K562 (cell line): ENCODE measurements around the gene ABCA13. TPM values are rescaled to one million over a fixed set of nuclear protein-coding genes. Genes with fewer than 3 reads are reported as not detected.

Source experiments
- ATAC-seq: fragments of 200-7000 bp; cut with Tn5 transposase; 3 replicates; pipeline ENCODE4 v1.9.1; 2020; ENCODE audit warnings: moderate library complexity
- BruUV-seq: library from RNA; stranded (reverse); fragments of 400-500 nt; replicated peaks from 2 replicates; lab custom pipeline; 2021; lab: Mats Ljungman, UMichigan
- CTCF ChIA-PET: fragments of 300-600 bp; formaldehyde crosslinking; extraction: SDS; loops from one replicate; lab custom pipeline; 2021; ENCODE audit warnings: low intra/inter-chr PET ratio; lab: Yijun Ruan, JAX
- POLR2A ChIA-PET: fragments of 300-600, 350-650 bp; sonication (Branson Sonifier 250); formaldehyde crosslinking; extraction: SDS; loops from one replicate; lab custom pipeline; 2021; ENCODE audit warnings: antibody characterized with exemption, inconsistent platforms; lab: Yijun Ruan, JAX
- DNase-seq, 4 experiments: peaks; one replicate each; pipeline versions ENCODE4 v3.0.0 to v3.0.0-alpha.2; 2011 to 2018; ENCODE audit warnings: low spot score in 3 of 4, mixed read lengths in 3 of 4; ENCODE audit errors: extremely low read depth in 1 of 4
- FAIRE-seq: peaks from 2 replicates; lab custom pipeline; 2011; peaks lifted over from hg19 to GRCh38; lab: Jason Lieb, UNC
- H2AFZ ChIP-seq: 2 replicates; pipeline ENCODE4 v1.6.0; 2011; ENCODE audit warnings: low read depth, low read length, control low read depth, inconsistent platforms
- H3K27ac ChIP-seq: fragments of 200-600 bp; 3 replicates; pipeline ENCODE4 v1.8.0; 2011; ENCODE audit warnings: low read depth, mild to moderate bottlenecking, control low read depth, inconsistent platforms, low read length, moderate library complexity, mixed read lengths; ENCODE audit errors: extremely low read depth
- H3K27me3 ChIP-seq, 2 experiments: fragments of 300-600 bp in 1 of 2; 2 replicates in 1 of 2; 3 replicates in 1 of 2; pipeline versions ENCODE4 v1.6.0 to v1.8.0; 2011; ENCODE audit warnings: inconsistent platforms in 2 of 2, low read length in 2 of 2, mild to moderate bottlenecking in 1 of 2, mixed read lengths in 1 of 2, moderate library complexity in 1 of 2; ENCODE audit not compliant: control insufficient read depth in 2 of 2, insufficient read depth in 2 of 2
- H3K36me3 ChIP-seq: fragments of 300-600 bp; 3 replicates; pipeline ENCODE4 v1.8.0; 2011; ENCODE audit warnings: mild to moderate bottlenecking, low read length, inconsistent platforms; ENCODE audit not compliant: control insufficient read depth, insufficient read depth
- H3K4me1 ChIP-seq, 2 experiments: fragments of 200-600 bp in 1 of 2; replicated peaks in 1 of 2; 2 replicates in 1 of 2; 3 replicates in 1 of 2; pipeline versions ENCODE4 v1.5.1 to v1.8.0; 2011; ENCODE audit warnings: inconsistent platforms in 2 of 2, low read length in 2 of 2, mild to moderate bottlenecking in 1 of 2, mixed read lengths in 1 of 2, moderate library complexity in 1 of 2; ENCODE audit not compliant: control insufficient read depth in 2 of 2, insufficient read depth in 2 of 2
- H3K4me2 ChIP-seq: 2 replicates; pipeline ENCODE4 v1.6.1; 2011; ENCODE audit warnings: low read length, control low read depth, inconsistent platforms, mixed read lengths; ENCODE audit not compliant: insufficient read depth
- H3K4me3 ChIP-seq: fragments of 200-600 bp; sonication (generic), shearing (Covaris generic); 2 replicates; pipeline ENCODE4 v1.5.1; 2016; ENCODE audit warnings: control low read depth, inconsistent platforms
- H3K79me2 ChIP-seq: fragments of 200-600 bp; 3 replicates; pipeline ENCODE4 v1.8.0; 2011; ENCODE audit warnings: low read length, inconsistent platforms; ENCODE audit not compliant: control insufficient read depth, insufficient read depth
- H3K9ac ChIP-seq, 2 experiments: 2 replicates each; pipeline versions ENCODE4 v1.6.0 to v1.6.1; 2011; ENCODE audit warnings: low read depth in 2 of 2, low read length in 2 of 2, control low read depth in 1 of 2, inconsistent platforms in 1 of 2, mild to moderate bottlenecking in 1 of 2, mixed read lengths in 1 of 2; ENCODE audit not compliant: insufficient read depth in 1 of 2
- H3K9me1 ChIP-seq: one replicate; pipeline ENCODE4 v1.6.0; 2011; ENCODE audit warnings: inconsistent platforms, mild to moderate bottlenecking, low read length, moderate library complexity; ENCODE audit not compliant: control insufficient read depth, insufficient read depth
- H3K9me3 ChIP-seq: replicated peaks from 2 replicates; pipeline ENCODE4 v1.5.1; 2011; ENCODE audit warnings: low read depth, low read length, inconsistent platforms; ENCODE audit not compliant: control insufficient read depth, insufficient read depth
- H4K20me1 ChIP-seq: replicated peaks from 2 replicates; pipeline ENCODE4 v1.6.1; 2011; ENCODE audit warnings: low read length, inconsistent platforms, mixed read lengths; ENCODE audit not compliant: control insufficient read depth, insufficient read depth
- ARID2 ChIP-seq: fragments of 450-650 bp; IDR thresholded peaks from 2 replicates; pipeline ENCODE4 v1.6.1; 2017; ENCODE audit warnings: antibody characterized with exemption, mild to moderate bottlenecking
- CREB3L1 ChIP-seq: fragments of 450-650 bp; IDR thresholded peaks from 2 replicates; pipeline ENCODE4 v1.6.1; 2014; ENCODE audit warnings: low read depth, mild to moderate bottlenecking, moderate library complexity, borderline replicate concordance
- CTBP1 ChIP-seq: fragments of 450-650 bp; IDR thresholded peaks from 2 replicates; pipeline ENCODE4 v1.6.1; 2016; ENCODE audit warnings: borderline replicate concordance
- GATA2 ChIP-seq: sonication (generic); formaldehyde crosslinking; IDR thresholded peaks from 2 replicates; pipeline ENCODE4 v1.4.0; 2020; ENCODE audit warnings: mild to moderate bottlenecking, missing genetic modification reagents
- MLLT1 ChIP-seq, 2 experiments: fragments of 450-650 bp; IDR thresholded peaks; 2 replicates each; pipeline ENCODE4 v1.6.1; 2016
- PRPF4 ChIP-seq: fragments of 200-400 bp; formaldehyde crosslinking; IDR thresholded peaks from one replicate; pipeline ENCODE4 v1.6.1; 2017; ENCODE audit warnings: low read length, low read depth, mild to moderate bottlenecking; ENCODE audit not compliant: insufficient read depth, poor library complexity, severe bottlenecking
- SFPQ ChIP-seq: fragments of 200-400 bp; formaldehyde crosslinking; IDR thresholded peaks from 2 replicates; pipeline ENCODE4 v1.6.1; 2017; ENCODE audit warnings: mild to moderate bottlenecking, low read depth, low read length, moderate library complexity
- SNAPC5 ChIP-seq: fragments of 250-450 bp; sonication (Bioruptor Pico); IDR thresholded peaks from 2 replicates; pipeline ENCODE4 v1.8.0; 2021; ENCODE audit warnings: moderate library complexity, mild to moderate bottlenecking, inconsistent platforms
- THAP7 ChIP-seq: fragments of 250-450 bp; sonication (Bioruptor Pico); IDR thresholded peaks from 2 replicates; pipeline ENCODE4 v1.5.0; 2021
- ZBTB26 ChIP-seq: fragments of 450-650 bp; formaldehyde crosslinking; IDR thresholded peaks from 2 replicates; pipeline ENCODE4 v1.4.0; 2022; ENCODE audit warnings: missing genetic modification characterization
- ZNF280B ChIP-seq: fragments of 250-450 bp; sonication (Bioruptor Pico); IDR thresholded peaks from 2 replicates; pipeline ENCODE4 v1.5.1; 2021; ENCODE audit warnings: mild to moderate bottlenecking
- WGBS: fragments of 100-300 bp; shearing (Covaris generic); methylation state at CpG from one replicate; pipeline ENCODE4 v1.1.6; 2016; ENCODE audit warnings: low coverage, mixed read lengths; ENCODE audit not compliant: insufficient coverage; ENCODE audit errors: missing lambda C conversion rate; 5-methylcytosine and 5-hydroxymethylcytosine counted together
- in situ Hi-C: fragments of 300-500 bp; cut with MboI; formaldehyde crosslinking; loops from 4 replicates; pipeline ENCODE4 v1.15.0; 2018; ENCODE audit warnings: inconsistent platforms, mixed read lengths
- intact Hi-C: fragments of 100-400 bp; cut with micrococcal nuclease; formaldehyde crosslinking; loops from 2 replicates; pipeline ENCODE4 v1.14.2; 2022
- polyA plus RNA-seq, 8 experiments: library from polyadenylated mRNA; depleted of rRNA in 4 of 8; stranded (reverse) in 5 of 8; unstranded in 3 of 8; fragments of >200 nt; fragmentation: Nextera tagmentation in 2 of 8; fragmentation: Illumina TruSeq in 1 of 8; extraction: Ambion mirVana in 2 of 8; extraction: Trizol in 1 of 8; gene quantifications; 2 replicates each; pipeline versions ENCODE4 v1.2.1 to v1.2.3, GENCODE V29; 2011 to 2014; ENCODE audit warnings: inconsistent platforms in 1 of 8, missing spikeins in 1 of 8
- total RNA-seq, 7 experiments: library from RNA; depleted of rRNA in 6 of 7; stranded (reverse); fragments of >200 nt in 6 of 7; fragmentation: Illumina TruSeq in 2 of 7; extraction: Trizol in 2 of 7; gene quantifications; 2 replicates each; pipeline versions ENCODE4 v1.2.1 to v1.2.3, GENCODE V29; 2011 to 2021; ENCODE audit warnings: low replicate concordance in 1 of 7

ABCA13 gene
- total and polyA plus RNA-seq, 9 of the 15 experiments (the other 6 are each of a cell fraction or from before 2014, with no cell fraction given) = 0.14 to 1.5 (median 0.38) TPM

GRCh38 chr7:48512892-48513291, 341.6 kb downstream of the ABCA13 start (continued):
- no peak for TF ChIP-seq CTBP1

- DNase-seq = no peak
- H3K9me3 ChIP-seq = no peaks in the 10 kb centered on the region
- no peaks in the 10 kb centered on the region for H3K36me3 ChIP-seq
- BruUV-seq = no TSS peak
- no peaks in the 10 kb centered on the region for H3K9me1 ChIP-seq
- H3K4me3 ChIP-seq = no peak overlapping the region
- no peak for TF ChIP-seq SFPQ
- no peak for TF ChIP-seq SNAPC5 (CRISPR knock-in tag)
- no peak for TF ChIP-seq CREB3L1
- no peak for TF ChIP-seq PRPF4
- TF ChIP-seq MLLT1 (IDR thresholded peaks at IDR 0.05) = no peak
- TF ChIP-seq ARID2 = no peak
- TF ChIP-seq GATA2 (CRISPR knock-in tag) = no peak
- TF ChIP-seq ZBTB26 = no peak
- no peak for TF ChIP-seq ZNF280B (CRISPR knock-in tag)
- no peak for TF ChIP-seq THAP7
- no peak for ATAC-seq
- no peaks in the 10 kb centered on the region for H3K4me1 ChIP-seq
- CTCF ChIA-PET = no interaction called here
- no peak for FAIRE-seq
- intact Hi-C loops = no loop called here
- POLR2A ChIA-PET = no interaction called here
- H3K27me3 ChIP-seq = no peaks in the 10 kb centered on the region
- H3K79me2 ChIP-seq = no peaks in the 10 kb centered on the region
- 2% methylated on average over 3 of the region's 3 CpGs for WGBS
- no peak overlapping the region for H3K27ac ChIP-seq
- H3K9ac ChIP-seq = no peak overlapping the region
- in situ Hi-C loops = no loop called here
- no peak overlapping the region for H2AFZ ChIP-seq
- H3K4me2 ChIP-seq = no peak overlapping the region
- H4K20me1 ChIP-seq = no peaks in the 10 kb centered on the region
These were observed 343.9 kb downstream of the ABCA13 start for GRCh38 chr7:48515171-48515570.
